ACHN (cell line): Measurements from ENCODE around the gene CERK.

Source experiments
- DNase-seq: peaks from one replicate; pipeline ENCODE4 v3.0.0-alpha.2; 2015
- in situ Hi-C: cut with HindIII; loops from 2 replicates; pipeline ENCODE4 v1.10.0; 2017; ENCODE audit warnings: low sequenced_read_pairs, low pct_ligation_motif_present, low pct_unique_long_range_greater_than_20kb

The CERK gene

DNA sequence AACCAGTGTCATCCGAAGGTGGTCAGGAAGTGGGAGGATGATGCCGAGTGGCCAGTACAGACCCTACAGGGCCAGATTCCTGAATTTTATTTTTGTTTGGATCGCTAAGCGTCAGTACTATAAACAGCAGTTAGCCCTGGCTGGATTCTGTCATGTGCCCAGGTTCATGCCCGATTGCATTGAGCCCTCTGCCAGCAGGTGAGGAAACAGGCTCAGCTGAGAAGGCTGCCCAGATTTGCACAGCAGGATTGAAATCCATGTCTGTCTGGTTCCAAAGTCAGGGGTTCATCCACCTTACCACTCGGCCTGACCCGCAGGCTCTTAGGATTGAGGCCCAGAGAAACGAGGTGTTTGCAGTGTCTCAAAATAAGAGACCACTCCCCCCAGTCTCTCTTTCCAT lies 15.3 kb upstream of the CERK start:
- DNase-seq: no peak
- in situ Hi-C loops: no loop called here

DNA sequence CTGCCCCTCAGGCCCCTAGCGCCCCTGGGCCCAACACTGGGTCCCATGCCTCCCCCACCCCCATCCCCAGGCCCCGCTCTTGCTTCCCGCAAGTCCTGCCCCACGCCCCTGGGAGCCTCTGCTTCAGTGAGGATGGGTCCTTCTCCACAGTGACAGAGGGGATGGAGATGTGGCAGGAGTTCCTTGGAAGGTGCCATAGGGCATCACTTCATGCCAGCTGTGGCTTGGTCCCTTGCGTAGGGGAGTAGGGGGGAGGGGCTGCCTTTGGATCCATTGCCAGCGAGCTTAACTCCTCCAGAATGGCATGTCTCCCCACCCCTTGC lies 14.9 kb upstream of the CERK start:
- in situ Hi-C loops: no loop called here
- DNase-seq: no peak

DNA sequence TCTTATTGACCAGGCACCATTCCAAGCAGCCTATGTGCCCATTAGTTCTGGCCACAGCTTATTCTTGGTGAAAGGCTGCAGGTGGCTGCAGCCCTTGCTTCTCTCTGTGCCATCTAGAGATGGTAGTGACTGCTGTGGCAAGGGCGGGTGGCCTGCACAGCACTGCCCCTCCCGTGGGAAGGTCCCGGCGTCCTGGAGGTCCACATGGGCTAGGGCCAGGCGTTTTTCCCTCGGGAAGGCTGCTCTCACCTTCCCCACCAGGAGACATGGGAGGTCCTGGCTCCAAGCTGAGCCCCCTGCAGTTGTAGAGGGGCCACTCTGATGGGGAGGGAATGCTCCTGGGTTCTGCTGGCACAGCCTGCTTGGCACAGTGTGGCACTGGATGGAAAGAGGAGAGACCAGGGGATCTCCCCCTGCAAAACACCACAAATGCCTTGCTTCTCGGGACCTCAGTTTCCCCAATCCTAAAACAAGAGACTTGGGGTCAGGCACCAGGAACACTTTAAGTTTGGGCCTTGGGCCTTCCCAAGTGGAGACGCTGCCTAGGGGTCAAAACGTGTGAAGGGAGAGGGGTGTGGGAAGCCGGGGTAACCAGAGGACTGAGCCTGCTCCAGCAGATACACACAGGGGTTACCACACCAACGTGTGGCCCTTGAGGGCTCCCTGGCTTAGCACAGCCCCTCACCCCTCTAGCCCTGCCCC lies 14.4 kb upstream of the CERK start:
- DNase-seq: no peak
- in situ Hi-C loops: no loop called here

DNA sequence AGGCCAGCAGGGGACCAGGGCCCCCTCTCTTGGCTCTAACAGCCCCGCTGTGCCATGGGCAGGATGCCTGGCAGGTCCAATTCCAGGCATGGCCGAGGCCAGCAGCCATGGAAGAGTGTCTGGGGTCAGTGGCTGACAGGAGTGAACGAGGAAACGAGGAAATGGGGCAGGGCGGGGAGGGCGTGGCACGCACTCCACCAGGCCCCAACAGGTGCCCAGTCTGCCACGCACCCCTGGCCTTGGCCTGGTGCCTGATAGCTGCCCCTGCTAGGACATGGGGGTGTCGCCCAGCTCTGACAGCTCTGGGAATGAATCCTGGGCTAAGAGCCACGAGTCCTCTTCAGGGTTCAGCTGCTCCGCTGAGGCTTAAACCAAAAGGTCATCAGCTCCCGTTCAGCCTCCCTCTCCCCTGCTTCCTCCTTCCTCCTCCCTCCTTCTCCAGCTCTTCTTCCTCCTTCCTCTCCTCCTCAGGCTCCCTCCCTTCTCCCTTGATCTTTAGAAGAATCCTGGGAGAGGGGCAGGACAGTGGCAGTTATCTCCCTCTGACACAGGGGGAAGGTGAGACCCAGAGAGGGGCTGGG lies 12.9 kb upstream of the CERK start:
- in situ Hi-C loops: no loop called here

DNA sequence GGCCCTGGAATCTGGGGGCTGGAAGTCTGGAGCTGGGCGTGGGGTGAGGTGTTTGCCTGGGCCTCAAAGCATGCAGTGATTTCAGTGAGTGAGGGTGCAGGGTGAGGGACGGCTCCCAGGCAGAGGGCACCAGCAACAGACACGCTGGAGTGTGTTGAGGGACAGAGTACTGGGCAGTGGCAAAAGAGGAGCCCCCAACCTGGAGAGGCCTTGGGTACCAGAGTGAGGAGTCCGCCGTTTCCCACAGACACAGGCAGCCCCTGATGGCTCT lies 12.4 kb upstream of the CERK start:
- in situ Hi-C loops: no loop called here
- no peak for DNase-seq

More for the DNA sequence above, 12.9 kb upstream of the CERK start:
- no peak for DNase-seq

DNA sequence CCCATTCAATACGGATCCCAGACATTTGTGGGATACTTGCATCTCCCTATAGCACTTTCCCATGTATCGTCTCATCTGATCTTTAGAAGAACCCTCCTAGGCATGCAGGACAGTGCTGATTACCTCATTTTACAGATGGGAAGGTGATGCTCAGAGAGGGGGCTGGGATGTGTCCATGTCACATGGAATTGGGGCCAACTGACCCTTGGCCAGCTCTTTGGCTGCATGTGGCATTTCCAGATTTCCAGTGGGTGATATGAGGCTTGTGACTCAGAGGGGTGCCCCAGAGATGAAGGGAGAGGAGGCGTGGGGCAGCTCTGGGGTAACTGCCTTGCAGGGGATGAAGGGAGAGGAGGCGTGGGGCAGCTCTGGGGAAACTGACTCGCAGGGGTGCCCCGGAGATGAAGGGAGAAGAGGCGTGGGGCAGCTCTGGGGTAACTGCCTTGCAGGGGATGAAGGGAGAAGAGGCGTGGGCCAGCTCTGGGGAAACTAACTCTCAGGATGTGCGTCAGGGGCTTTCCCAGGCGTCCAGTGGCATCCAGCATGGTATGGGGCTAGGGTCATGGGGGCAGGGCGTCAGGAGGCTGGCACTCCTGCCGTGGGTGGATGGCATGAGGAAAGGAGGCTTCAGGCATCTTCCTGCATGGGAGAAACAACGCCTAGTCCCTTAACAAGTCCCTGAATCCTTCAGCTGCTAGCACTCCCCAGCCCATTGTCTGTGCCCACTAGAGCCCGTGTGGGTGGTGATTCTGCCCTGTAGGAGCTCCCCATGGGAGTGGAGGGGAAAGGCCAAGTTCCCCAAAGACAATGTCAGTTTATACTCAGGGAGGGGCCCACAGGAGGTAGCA lies 11.9 kb upstream of the CERK start:
- DNase-seq: no peak
- in situ Hi-C loops: no loop called here

- DNase-seq: no peak
- in situ Hi-C loops: no loop called here
Observed at GRCh38 chr22:46748908-46749675, 11.0 kb upstream of the CERK start.

- in situ Hi-C loops: no loop called here
Observed at GRCh38 chr22:46748206-46748907, 10.3 kb upstream of the CERK start.

GRCh38 chr22:46747646-46748045 lies 9.6 kb upstream of the CERK start:
- in situ Hi-C loops: no loop called here
- no peak for DNase-seq

More at GRCh38 chr22:46748206-46748907, 10.3 kb upstream of the CERK start:
- no peak for DNase-seq

GRCh38 chr22:46746620-46747019 lies 8.6 kb upstream of the CERK start:
- DNase-seq: no peak
- in situ Hi-C loops: no loop called here

DNA sequence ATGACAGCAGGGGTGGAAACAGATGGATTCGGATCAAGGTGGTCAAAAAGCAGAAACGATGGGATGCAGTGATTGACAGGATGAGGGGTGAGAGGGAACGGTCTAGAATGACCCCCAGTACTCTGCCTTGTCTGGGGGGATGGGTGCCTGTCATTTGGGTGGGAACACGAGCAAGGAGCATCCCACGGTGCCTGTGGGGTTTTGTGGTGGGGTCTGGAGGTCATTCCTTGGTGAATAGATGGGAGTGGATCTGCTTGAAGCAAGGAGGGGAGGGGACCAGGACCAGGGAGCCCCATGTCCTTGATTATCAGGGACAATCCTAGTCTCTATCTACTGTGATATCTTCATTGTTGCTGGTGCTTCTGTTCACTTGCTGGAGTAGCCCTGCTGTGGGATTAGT lies 8.1 kb upstream of the CERK start:
- DNase-seq: no peak
- in situ Hi-C loops: no loop called here

DNA sequence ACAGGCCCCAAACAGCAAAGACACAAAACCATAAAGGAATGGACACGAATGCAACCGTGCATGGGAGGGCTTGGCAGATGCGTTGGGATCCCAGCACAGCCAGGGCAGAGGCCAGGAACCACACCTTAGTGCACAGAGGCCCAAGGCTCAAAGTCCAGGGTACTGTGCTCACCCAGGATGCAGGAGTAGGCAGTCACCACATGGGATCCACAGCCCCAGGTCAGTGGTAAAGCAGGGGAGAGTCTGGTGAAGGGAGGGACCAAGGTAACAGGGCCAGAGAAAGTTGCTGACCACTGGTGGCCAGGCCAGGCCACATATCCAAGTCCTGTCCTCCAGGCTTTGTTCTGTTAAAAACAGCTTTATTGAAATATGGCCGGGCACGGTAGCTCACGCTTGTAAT lies 6.5 kb upstream of the CERK start:
- in situ Hi-C loops: no loop called here
- no peak for DNase-seq

- no peak for DNase-seq
- in situ Hi-C loops: no loop called here
Observed at GRCh38 chr22:46742576-46743221, 4.6 kb upstream of the CERK start.

- in situ Hi-C loops: no loop called here
- no peak for DNase-seq
Observed at GRCh38 chr22:46741974-46742519, 4.0 kb upstream of the CERK start.

DNA sequence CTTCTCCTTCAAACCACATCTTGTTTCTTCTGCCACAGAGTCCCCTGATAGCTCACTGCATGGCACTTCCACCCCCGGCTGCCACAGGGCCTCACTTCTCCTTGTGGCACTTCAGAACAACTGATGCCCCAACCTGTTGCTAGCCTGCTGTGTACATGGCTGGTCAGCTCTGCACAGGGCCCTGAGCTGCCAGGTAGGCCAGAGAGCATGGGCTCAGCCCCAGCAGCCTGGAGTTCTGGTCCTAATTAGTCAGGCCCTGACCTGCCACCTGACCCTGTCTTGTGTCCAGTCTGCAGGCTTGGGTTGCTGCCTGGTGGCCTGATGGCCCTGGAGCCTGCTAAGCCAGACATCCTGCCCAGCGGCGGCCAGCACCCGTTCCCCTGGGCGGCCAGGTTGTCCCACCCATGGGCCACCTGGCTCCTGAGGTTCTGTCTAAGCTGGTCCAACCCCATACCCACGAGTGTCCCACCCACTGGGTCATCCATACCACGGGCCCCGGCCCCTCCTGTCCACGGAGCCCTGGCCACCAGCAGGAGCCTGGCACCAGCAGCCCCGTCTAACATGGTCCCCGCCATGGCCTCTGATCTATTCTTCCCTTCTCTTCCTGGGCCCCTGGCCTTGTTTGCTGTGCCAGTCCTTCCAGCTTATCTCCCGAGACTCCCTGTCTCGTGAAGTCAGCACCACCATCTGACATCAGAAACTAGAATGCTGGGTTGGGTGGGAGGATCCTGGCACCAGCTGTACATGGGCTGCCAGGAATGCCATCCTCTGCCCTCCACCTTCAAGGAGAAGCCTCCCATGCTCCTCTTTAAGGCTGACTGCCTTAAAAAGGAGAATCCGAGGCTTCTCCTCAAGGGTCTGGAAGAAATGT lies 3.1 kb upstream of the CERK start:
- DNase-seq: no peak
- in situ Hi-C loops: no loop called here

DNA sequence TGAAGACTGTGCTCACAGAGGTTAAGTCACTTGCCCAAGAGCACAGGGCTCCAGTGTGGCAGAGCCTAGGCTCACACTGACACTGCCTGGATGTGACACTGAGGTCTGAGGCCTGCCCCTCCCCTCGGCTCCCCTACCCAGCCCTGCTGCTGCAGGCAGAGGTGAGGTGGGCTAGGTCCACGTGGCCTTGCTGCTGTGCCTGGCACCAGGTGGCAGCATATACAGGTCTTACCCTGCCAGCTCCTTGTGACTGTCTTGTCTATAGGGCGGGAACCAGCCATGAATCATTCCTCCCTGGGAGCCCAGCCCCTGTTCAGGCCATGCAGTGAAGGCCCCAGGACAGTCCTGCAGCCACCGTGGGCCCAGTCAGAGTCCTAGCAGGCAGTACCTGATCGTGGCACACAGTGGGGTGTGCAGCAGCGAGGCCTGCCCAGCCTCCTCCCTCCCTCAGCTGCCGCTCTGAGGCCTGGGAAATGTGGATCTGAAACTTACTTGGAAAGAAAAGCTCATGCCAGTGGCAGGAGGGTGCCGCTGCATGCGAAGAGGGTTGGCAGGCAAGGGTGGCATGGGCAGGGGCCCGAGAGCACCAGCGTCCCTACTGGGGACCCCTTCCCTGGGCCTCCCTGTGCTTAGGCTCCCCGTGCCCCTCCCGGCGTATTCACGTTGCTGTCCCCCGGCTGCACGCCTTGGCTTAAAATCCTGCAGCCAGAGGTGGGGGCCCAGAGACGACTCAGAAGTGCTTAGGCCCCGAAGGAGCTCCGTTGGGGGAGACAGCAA lies 1.2 kb upstream of the CERK start:
- peak; percentile 79 for DNase-seq
- in situ Hi-C loops: no loop called here
